Gastroesophageal sphincter (tissue), 3 donors: ENCODE data around the gene WWC2.

Experiments
- POLR2A ChIP-seq, 2 donors: fragments of 450-650 bp; IDR thresholded peaks; one replicate each; pipeline ENCODE4 v1.6.1; 2017; ENCODE audit warnings: antibody characterized with exemption in 2 of 2, mild to moderate bottlenecking in 2 of 2, moderate library complexity in 1 of 2
- POLR2AphosphoS5 ChIP-seq: sonication (generic); formaldehyde crosslinking; IDR thresholded peaks from one replicate; pipeline ENCODE4 v1.6.1; 2017; ENCODE audit warnings: antibody characterized with exemption
- TF ChIP-seq, protein P1 (sequence below), 4 experiments: fragments of 200-600 bp in 2 of 4; fragments of 450-650 bp in 2 of 4; sonication (generic) in 1 of 4; IDR thresholded peaks; one replicate each; pipeline ENCODE4 v1.5.1; 2017 to 2019; ENCODE audit warnings: antibody characterized with exemption in 4 of 4, mild to moderate bottlenecking in 2 of 4, moderate library complexity in 2 of 4

DNA sequence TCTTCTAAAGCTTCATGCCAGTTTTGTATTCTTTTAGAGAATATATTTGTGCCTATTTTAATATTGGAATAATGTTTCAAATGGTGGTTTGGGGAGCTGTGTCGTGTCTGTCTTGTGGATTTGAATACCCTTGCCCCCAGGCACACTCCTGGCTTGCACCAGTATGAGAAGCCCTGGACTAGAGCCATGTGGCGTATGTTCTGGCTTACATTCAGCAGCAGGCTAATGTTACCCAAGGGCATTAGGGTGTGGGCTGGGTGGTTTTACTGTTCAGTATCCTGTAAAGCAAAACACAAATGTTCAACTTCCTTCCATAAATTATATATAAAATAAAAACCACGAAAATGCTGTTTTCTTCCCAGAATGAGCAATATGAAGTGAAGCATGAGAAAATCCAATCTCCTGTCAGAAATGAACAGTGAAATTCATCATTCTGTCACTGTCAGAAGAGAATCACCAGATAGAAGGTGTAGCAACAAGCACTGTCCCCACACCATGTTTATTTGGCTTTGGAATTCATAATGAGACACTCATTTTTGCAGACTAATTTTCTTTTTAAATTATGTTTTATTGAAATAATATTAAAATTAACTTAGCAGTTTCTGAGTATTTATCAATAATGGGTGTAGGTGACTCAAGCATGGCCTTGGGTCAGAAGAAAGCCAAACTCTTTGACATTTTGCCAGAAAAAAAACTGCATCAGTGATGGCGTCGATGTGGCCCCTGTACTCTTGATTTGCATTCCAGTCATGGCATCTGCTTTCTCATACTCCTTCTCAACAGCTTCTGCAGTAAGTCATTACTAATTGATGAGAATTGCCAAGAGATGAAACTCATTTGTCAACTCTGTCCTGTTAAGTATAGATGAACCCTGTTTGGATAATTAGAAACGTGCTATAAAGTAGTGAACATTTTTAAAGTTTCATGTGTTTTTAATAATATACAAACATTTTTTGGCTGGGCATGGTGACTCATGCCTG lies 43.8 kb downstream of the WWC2 start:
- TF ChIP-seq, protein P1, sequence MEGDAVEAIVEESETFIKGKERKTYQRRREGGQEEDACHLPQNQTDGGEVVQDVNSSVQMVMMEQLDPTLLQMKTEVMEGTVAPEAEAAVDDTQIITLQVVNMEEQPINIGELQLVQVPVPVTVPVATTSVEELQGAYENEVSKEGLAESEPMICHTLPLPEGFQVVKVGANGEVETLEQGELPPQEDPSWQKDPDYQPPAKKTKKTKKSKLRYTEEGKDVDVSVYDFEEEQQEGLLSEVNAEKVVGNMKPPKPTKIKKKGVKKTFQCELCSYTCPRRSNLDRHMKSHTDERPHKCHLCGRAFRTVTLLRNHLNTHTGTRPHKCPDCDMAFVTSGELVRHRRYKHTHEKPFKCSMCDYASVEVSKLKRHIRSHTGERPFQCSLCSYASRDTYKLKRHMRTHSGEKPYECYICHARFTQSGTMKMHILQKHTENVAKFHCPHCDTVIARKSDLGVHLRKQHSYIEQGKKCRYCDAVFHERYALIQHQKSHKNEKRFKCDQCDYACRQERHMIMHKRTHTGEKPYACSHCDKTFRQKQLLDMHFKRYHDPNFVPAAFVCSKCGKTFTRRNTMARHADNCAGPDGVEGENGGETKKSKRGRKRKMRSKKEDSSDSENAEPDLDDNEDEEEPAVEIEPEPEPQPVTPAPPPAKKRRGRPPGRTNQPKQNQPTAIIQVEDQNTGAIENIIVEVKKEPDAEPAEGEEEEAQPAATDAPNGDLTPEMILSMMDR (IDR thresholded peaks at IDR 0.05): no peak
- no peak for TF ChIP-seq POLR2A (IDR thresholded peaks at IDR 0.05)
- TF ChIP-seq POLR2AphosphoS5: no peak
